ENCODE data around the gene PRR36.
"Not testable (repeated sequence)": the region's sequence is repeated elsewhere in the genome, so short reads cannot be mapped to it uniquely, and the experiment has no call there.

PRR36 gene

DNA sequence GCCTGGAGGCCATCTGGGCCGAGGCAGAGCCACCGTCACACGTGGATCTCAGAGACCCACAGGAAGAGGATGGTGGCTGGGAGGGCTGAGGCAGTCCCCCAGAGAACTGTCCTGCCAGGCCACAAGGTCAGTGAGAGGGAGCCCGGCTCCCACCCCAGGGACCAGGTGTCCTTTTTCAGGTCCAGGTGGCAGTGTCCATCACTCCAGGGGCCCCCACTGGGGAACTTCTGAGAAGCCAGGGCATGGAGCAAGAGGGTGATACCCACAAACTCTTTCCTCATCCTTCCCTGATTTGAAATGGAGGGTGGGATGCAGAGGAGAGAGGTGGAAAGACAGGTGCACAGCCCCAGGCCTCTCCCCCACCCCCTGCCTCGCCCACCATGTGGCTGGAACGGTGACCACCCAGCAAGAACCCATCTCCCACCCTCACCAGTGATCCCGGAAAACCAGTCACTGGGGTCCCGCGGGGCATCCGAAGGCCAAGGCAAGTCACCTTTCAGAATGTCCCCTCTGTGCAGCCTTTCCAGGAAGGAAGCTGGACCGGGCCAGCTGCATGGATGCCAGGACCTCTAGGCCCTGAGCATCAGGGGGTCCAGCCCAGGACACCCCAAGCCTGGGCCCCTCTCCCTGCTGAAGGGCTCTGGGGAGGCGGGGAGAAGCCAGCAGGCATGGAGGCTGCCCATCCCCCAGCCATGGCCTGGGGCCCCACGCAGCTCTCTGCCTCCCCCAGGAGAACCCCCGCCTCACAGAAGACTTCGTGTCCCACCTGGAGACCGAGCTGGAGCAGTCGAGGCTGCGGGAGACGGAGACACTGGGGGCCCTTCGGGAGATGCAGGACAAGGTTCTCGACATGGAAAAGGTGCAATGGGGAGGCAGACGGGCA, 14.1 kb downstream of the PRR36 start:
- no peak for DNase-seq (ENCODE audit: low read depth)

GRCh38 chr19:7859087-7859486, 15.1 kb downstream of the PRR36 start:
- DNase-seq (ENCODE audit: low read depth) = not testable (repeated sequence)

DNA sequence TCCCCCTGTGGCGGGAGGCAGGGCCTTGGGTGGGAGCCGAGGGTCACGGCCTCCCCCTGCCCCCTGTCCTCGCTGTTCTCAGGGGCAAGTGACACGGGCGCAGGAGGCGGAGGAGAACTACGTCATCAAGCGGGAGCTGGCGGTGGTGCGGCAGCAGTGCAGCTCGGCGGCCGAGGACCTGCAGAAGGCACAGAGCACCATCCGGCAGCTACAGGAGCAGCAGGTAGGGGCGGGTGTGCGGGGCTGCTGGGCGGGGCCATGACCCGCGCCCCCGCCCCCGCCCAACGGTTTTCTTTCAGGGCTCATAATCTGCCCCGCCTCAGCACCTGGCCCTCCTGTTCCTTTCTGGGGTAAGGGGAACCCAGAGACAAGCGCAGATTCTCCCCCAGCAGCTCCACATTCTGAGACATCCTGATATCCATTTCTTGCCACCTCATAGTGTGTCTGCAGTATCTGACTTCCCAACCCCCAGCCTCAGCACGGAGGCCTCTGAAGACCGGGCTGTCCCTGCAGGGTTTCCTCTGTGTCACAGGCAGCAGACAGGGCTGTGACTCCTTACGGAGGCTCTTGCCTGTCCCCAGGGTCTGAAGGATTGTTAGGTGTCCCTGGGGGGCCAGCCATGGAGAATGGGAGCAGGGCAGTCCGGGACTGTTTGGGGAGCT, 15.9 kb downstream of the PRR36 start:
- no peak for DNase-seq (ENCODE audit: low read depth)

GRCh38 chr19:7857727-7858108, 16.5 kb downstream of the PRR36 start:
- DNase-seq (ENCODE audit: low read depth) = no peak

GRCh38 chr19:7856679-7857663, 17.2 kb downstream of the PRR36 start:
- DNase-seq (ENCODE audit: low read depth) = no peak

DNA sequence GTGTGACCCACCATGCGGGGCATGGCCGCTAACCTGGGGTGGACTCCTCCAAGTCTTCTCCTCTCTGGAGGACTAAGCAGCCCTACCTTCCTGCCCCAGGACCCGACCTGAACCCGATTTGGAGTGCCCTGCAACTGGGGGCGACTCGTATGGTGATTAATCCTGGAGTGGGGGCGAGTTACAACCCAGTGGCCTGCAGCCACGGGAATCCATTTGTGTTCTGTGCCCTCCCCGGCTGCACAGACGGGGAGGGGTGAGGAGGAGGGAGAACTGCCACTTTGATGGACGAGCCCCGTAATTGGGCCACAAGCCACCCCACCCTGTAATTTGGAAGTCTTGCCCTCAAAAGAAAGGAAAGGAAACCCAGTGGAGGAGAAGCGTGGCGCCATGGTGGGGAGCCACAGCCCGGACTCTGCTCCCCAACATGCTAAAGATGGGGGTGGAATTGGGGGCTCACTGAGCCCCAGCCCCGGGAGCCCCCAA, 18.0 kb downstream of the PRR36 start:
- no peak for DNase-seq (ENCODE audit: low read depth)

DNA sequence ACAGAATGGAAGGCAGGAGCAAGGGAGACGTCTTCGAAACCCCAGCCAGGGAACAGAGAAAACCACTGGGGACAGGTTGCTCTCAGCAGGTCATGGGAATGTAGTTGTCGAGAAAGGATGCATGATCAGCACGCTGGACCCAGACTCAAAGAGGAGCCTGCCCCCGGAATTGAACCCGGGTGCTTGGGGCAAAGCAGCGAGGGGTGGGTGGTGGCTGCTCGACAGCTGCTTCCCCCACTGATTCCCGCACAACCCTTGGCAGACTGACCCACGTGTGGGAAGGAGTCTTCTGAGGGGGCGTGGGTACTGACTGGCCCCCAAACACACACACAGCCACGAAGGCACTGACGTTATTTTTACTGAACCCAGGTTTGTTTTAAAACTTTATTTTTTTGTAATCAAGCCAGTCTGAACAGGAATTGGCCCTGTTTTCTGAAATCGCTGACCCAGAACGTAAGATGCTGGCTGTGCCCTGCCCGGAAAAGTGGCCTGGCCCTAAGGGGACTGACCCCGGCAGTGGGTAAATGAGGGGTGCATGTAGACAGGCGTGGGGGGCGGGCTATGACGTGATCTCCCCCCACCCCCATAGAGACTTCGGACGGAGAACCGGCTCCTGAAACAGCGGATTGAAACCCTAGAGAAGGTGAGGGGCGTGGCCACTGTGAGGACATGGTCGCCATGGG, 18.6 kb downstream of the PRR36 start:
- no peak for DNase-seq (ENCODE audit: low read depth)

- no peak for DNase-seq (ENCODE audit: low read depth)
Observed at GRCh38 chr19:7853770-7854128, 20.4 kb downstream of the PRR36 start.

DNA sequence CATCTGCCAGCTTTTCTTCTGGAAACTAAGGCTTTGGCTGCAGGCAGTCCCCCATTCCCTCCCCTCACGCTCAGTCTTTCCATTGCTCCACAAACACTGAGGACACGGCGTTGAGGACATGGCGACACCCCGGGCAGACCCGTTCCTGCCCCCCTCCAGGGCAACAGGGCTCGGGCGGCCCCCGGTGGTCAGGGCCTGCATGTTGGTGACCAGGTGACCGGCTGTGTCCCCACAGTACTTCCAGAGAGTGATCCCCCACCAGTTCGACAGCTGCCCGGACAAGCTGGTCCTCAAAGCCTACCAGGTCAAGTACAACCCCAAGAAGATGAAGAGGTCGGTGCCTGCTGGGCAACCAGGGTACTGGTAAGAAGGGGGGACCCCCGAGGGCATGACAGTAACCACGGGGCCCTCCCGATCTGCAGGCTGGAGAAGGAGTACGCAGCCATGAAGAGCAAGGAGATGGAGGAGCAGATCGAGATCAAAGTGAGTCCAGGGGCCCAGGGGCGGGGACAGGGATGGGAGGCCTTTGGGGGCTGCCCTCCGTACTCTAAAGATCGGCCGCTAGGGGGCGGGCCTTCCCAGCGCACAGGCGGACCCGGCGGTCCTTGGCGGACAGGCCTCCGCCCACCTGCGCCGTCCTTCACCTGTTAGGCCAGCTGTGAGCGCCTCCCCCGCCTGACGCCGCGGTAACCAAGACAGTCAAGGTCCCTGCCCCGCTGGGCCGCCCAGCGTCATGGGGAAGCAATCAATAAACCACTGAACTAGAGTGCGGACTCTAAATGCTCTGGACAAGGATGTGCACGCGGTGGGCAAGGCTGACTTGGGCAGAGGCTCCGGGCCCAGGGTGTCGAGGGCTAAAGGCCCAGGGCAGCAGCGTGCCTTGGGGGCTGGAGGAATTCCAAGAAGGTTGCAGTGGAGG, 21.1 kb downstream of the PRR36 start:
- no peak for DNase-seq (ENCODE audit: low read depth)

DNA sequence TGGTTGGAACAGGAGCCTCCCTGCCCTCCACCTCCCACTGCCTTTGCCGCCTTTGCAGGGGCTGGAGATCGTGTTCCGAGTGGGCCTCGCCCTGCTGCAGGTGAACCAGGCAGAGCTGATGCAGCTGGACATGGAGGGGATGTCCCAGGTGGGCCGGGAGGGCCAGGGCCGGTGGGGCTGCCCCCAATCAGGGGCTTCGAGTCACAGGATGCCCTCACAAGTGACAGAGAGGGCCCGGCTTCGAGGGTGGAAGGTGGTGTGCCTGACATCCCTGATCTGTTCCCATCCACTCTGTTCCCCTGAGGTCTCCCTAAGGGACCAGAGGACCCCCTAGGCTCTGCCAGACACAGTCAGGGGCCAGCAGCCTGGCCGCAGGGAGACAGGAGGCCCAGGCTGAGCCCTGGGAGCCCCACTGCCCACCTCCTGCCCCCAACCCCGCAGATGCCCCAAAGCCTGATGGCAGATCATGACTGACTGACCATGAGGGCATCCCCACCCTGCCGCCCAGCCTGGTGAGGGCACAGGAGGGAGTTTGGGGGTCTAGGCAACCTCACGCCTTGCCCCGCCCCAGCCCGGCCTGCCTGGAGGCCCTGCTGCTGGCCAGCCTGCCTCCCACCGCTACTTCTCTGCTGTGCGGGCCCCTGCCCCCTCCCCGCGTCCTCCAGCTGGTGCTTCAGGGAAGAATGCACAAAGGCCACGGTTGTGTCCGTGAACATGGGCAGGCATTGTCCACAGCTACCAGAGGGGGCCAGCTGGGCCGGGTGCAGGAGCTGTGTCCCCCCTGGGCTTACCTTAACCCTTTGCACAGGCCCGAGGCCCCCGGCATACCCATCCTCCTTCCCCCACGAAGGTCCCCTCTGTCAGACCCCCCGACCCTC, 22.3 kb downstream of the PRR36 start:
- no peak for DNase-seq (ENCODE audit: low read depth)

DNA sequence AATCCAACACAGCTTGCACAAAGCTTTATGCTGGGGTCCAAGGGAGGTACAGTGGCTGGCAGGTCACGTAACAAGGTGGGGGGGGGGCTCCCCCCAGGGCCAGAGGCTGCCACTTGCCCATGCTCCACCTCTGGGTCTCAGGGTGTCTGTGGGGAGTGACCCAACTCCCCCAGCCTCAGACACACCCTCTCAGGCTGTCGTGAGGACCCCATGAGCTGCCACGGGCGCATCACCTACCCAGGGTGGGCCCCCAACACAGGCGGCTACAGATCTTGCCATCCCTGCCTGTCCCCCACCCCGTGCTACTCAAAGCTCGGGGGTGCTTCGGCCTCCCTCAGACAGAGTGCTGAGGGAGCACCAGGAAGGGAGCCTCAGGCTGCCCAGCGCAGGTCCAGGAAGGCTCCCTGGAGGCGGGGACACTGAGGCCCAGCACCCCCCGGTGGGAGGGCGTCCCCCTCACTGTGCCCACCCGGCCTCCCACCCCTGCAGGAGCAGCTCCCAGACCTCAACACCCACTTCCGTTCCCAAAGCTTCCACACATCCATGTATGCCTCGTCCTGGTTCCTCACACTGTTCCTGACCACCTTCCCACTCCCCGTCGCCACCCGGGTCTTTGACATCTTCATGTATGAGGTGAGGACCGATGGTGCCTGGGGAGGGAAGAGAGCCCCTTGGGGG, 23.1 kb downstream of the PRR36 start:
- no peak for DNase-seq (ENCODE audit: low read depth)

DNA sequence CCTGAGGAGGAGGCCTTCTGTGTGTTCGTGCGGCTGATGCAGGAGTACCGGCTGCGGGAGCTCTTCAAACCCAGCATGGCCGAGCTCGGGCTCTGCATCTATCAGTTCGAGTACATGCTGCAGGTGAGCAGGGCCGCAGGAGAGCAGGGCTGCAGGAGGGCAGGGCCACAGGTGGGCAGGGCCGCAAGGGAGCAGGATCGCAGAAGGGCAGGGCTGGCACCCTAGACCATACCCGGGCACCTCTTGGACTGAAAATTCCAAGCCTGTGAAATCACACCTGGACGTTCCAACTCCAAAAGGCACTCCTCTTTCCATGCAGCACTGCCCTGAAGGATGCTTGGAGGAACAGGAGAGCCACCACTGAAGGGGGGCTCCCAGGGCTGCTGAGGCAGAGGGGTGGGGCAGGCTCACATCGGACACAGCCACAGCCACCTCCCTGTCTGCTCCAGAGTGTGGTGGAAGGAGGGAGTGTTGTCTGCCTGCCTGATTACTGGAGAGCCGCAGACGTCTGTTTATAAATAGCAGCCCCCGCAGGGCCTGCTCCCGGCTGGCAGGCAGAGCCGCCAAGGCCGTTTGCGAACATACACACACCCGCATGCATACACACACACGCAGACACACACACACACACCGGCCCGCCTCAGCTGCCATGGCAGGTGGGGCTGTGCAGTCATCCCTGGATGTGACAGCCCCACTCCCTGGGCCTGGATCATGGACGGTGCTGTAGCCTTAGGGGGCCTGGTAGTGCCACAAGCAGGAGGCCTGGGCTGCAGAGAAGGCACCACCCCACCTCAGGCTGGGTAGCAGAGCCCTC, 24.0 kb downstream of the PRR36 start:
- no peak for DNase-seq (ENCODE audit: low read depth)

DNA sequence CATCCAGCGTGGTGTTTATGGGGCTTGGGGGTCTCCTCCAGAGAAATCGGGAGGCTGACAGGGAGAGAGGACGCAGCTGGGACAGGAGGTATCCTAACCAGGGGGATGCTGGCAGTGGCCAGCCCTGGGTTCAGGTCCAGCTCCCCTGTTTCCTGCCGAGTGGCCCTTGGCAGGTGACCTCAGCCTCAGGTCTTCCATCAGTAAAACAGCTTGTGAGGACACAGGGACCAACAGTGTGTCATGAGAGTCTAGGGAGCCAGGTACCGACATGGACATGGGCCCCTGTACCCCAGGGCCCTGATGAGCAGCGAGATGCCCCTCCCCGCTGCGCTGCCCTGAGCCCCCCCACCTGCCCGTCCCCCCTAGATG, 24.6 kb downstream of the PRR36 start:
- DNase-seq (ENCODE audit: low read depth) = no peak

DNA sequence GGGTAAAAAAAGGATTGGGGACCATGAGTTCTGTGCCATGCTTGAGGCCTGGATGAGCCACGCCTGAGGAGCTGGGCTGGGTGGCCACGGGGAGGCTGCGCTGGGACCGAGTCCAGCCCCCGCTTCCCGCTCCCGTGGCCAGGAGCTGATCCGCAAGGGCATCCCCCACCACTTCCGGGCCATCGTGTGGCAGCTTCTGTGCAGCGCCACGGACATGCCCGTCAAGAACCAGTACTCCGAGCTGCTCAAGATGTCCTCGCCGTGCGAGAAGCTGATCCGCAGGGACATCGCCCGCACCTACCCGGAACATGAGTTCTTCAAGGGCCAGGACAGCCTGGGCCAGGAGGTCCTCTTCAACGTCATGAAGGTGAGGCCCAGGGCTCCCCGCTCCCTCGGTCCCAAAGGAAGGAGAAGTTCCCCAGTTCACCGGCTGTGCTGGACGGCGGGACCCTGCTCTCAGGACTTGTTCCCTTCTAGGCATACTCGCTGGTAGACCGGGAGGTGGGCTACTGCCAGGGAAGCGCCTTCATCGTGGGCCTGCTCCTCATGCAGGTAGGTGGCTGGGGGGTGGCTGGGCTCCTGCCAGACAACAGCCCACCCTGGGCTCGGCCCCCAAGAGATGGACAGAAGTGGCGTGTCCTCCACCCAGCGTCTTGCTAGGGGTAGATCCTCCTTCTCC, 25.3 kb downstream of the PRR36 start:
- no peak for DNase-seq (ENCODE audit: low read depth)

GRCh38 chr19:7847664-7848063, 26.5 kb downstream of the PRR36 start:
- no peak for DNase-seq (ENCODE audit: low read depth)

DNA sequence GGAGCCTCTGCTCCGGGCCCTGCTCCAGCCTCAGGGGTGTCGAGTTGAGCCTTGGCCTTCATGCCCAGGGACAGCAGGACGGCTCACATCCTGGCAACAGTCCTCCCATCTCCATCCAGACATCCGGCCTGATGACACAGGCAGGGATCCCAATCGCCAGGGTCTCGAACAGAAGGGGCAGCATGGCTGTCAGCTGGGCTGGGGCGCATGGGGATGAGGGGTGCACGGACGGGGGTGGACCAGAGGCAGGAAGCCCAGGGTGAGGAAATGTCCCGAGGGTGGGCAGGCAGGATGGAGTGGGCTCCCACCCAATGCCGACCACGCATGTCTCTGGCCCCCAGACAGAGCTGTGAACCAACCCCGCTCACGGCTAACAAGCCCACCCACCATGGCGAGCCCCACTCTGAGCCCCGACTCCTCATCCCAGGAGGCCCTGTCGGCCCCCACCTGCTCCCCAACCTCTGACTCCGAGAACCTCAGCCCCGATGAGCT, 28.0 kb downstream of the PRR36 start:
- no peak for DNase-seq (ENCODE audit: low read depth)

DNA sequence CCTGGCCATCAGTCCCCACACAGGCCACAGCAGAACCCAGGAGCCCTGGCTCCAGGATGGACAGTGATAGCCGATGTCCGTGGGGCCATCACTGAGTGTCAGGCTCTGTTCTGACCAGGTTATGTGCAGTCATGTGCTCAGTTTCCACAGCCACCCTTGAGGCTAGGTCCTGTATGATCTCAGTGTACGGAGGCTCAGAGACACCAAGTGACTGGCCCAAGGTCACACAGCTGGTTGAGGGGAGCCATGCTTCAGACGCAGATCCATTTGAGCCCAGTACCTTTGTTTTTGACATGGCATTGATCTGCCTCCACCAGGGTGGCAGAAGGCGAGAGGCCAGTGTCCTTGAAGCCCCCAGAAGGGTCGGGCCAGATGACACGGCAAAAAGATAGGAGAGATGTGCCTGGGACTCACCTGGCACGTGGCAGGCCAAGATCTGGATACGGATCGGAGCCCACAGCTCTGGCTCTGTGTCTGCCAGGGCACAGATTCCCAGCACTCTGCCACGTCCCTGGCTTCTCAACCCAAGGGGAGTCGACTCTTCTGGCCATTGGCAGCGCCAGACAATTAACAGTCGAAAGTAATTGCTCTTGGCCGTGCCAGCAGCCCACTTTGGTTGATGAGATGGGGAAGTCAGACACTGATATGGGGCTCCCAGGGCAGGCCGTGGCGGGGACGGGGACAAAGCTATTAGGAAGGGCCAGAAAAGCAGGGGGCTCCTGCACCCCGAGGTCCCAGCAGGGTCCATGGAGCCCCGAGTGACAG, 28.6 kb downstream of the PRR36 start:
- no peak for DNase-seq (ENCODE audit: low read depth)
